Measurements from ENCODE around the gene MARCHF11.
A peak's percentile ranks its signal among the peaks of the same experiment; 100 is the strongest.

Gene MARCHF11

GRCh38 chr5:16179511-16179935, at the start of gene MARCHF11:
TSS of gene MARCHF11 (minus strand) at chr5:16179791. CDS start at chr5:16179575, 216 bp downstream.
- no peak for DNase-seq (ENCODE audit: low spot score)
- TF ChIP-seq CTCF (IDR thresholded peaks at IDR 0.05; ENCODE audit: extremely low read depth, missing control alignments), result no peak

- no peak for DNase-seq (ENCODE audit: low spot score)
- no peak for TF ChIP-seq CTCF (IDR thresholded peaks at IDR 0.05; ENCODE audit: extremely low read depth, missing control alignments)
Observed at GRCh38 chr5:16225927-16226326, 46.3 kb upstream of the MARCHF11 start.

- no peak for DNase-seq (ENCODE audit: low spot score)
- TF ChIP-seq CTCF (IDR thresholded peaks at IDR 0.05; ENCODE audit: extremely low read depth, missing control alignments), result no peak
Observed at GRCh38 chr5:16192311-16192710, 12.7 kb upstream of the MARCHF11 start.

GRCh38 chr5:16180789-16181082, 1.1 kb upstream of the MARCHF11 start:
- no peak for DNase-seq (ENCODE audit: low spot score)
- TF ChIP-seq CTCF (IDR thresholded peaks at IDR 0.05; ENCODE audit: extremely low read depth, missing control alignments), result no peak

- TF ChIP-seq CTCF (IDR thresholded peaks at IDR 0.05; ENCODE audit: extremely low read depth, missing control alignments), result no peak
- DNase-seq (ENCODE audit: low spot score), result no peak
Observed at GRCh38 chr5:16179936-16180788, 571 bp upstream of the MARCHF11 start.

GRCh38 chr5:16178745-16179372, 732 bp downstream of the MARCHF11 start:
- peak; percentile 73 for DNase-seq (ENCODE audit: low spot score)
- TF ChIP-seq CTCF (IDR thresholded peaks at IDR 0.05; ENCODE audit: extremely low read depth, missing control alignments), result no peak

- TF ChIP-seq CTCF (IDR thresholded peaks at IDR 0.05; ENCODE audit: extremely low read depth, missing control alignments), result no peak
- DNase-seq (ENCODE audit: low spot score), result no peak
Observed at GRCh38 chr5:16169550-16169949, 10.0 kb downstream of the MARCHF11 start.
